GM21447 (cell line): ENCODE results near the gene FRMD4B.
"Not testable (repeated sequence)": the region's sequence is repeated elsewhere in the genome, so short reads cannot be mapped to it uniquely, and the experiment has no call there.

Source experiments
- ATAC-seq: cut with Tn5 transposase; IDR thresholded peaks from one replicate; pipeline ENCODE4 v1.9.1; 2021; ENCODE audit not compliant: unreplicated experiment

Gene FRMD4B

DNA sequence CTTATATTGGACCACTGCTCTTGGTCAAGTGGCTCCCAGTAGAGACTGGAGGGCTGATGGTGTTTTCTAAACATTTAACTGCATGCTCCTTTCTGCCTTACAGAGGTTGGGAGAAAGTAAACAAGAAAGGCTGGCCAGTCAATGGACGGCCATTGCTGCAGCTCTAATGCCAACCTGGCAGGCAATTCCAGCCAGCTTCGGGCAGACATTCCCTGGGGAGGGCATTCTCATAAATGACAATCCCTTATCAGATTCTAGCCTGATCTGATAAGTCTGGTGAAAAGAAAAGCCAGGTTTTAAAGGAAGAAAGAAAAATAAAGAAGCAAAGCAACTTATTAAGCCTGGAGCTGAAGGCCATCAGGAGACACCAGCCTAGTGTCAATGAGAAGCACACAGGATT is 60.7 kb downstream of the FRMD4B start:
- no peak for ATAC-seq

DNA sequence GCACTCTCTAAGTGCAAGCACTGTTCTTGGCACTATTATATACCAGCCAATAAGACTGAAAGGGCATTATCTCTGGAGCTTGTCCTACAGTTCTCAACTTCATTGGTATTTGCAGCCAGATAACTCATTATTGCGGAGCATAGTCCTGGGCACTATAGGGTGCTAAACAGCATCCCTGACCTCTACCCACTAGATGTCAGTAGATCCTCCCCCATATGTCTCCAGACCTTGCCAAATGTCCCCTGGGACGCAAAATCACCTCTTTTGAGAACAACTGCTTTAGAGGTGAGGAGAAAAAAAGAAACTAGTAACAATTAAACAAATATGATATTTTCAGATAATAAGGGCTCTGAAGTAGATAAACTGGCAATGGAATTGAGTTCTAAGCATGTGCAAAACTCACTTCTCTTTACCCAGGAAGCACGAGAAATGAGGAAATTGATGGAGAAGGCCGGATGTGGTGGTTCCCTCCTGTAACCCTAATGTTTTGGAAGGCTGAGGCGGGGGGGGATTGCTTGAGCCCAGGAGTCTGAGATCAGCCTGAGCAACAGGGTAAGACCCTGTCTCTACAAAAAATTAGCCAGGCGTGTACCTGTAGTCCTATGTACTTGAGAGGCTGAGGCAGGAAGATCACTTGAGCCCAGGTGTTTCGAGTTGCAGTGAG is 61.4 kb downstream of the FRMD4B start:
- ATAC-seq: peak; percentile 47

GRCh38 chr3:69323941-69324340 is 61.9 kb downstream of the FRMD4B start:
- ATAC-seq: no peak

GRCh38 chr3:69322512-69322911 is 63.4 kb downstream of the FRMD4B start:
- not testable (repeated sequence) for ATAC-seq

GRCh38 chr3:69322158-69322509 is 63.8 kb downstream of the FRMD4B start:
- no peak for ATAC-seq

DNA sequence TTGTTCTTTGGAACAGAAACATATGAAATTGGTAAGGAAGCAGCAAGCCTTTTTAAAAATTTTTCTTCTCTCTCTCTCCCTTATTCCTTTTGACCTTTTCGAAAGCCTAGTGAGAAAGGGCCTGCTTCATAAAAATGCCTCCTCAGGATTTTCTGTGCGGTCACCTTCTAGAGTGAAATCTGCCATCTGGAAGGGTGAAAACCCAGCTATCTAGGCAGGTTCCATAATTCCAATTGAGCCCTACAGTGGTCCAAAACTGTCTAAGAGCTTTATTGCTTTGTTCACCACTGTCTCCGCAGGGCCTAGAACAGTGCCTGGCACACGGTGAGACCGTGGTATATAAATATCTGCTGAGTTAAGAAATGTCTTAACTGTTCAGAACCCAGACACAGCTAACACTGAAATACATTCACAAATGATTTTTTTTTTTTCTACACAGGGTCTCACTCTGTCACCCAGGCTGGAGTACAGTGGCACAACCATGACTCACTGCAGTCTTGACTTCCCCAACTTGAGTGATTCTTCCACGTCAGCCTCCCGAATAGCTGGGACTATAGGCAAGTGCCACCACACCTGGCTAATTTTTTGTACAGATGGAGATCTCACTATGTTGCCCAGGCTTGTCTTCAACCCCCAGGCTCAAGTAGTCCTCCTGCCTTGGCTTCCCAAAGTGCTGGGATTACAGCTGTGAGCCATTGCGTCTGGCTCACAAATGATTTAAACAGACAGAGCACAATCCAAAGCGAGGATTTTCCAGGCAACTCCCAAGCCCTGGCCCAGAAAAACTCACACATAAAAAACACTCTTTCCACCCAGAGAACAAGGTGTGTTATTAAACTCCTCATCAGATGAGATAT is 64.4 kb downstream of the FRMD4B start:
- ATAC-seq: no peak

- ATAC-seq: peak; percentile 61
These were observed 65.0 kb downstream of the FRMD4B start for GRCh38 chr3:69320871-69321271.

GRCh38 chr3:69319652-69320051 is 66.2 kb downstream of the FRMD4B start:
- no peak for ATAC-seq

DNA sequence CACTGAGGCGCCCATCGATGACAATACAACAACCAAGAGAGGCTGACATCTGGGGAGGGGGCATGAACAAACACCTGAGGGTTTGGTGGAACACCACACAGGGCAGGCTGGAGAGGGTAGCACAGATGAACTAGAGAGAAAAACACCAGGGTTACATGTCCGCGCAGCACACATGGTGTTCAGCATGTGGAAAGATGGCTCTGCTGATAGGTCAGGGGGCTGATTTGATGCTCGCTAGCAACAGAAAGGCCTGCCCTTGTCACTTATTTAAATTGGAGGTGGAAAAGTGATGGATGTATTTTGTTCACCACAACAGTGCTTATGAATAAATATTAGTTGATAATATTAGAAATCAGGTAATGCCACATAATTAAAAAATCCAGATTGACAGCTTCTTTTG is 67.5 kb downstream of the FRMD4B start:
- no peak for ATAC-seq

- ATAC-seq: no peak
These were observed 72.6 kb downstream of the FRMD4B start for GRCh38 chr3:69313251-69313650.

DNA sequence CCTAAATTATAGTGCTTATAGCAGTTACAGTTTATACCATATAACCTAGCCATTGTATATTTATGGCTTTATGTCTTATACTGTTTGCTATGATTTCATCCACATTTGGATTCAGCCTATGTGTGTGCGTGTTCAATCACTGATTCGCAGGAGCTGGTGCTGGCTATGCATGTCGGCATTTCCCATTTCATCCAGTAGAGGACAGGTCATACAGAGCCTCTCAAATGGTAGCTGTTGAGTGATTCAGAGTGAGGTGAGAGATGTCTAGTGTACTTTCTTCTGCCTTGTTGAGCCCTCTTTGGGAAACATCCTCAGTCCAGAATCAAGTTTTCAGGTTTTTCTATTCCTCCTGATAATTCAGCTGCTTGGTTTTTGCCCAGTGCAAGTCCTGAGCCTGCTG is 76.1 kb downstream of the FRMD4B start:
- ATAC-seq: no peak

- ATAC-seq: peak; percentile 98
These were observed 79.4 kb downstream of the FRMD4B start for GRCh38 chr3:69306239-69307185.

DNA sequence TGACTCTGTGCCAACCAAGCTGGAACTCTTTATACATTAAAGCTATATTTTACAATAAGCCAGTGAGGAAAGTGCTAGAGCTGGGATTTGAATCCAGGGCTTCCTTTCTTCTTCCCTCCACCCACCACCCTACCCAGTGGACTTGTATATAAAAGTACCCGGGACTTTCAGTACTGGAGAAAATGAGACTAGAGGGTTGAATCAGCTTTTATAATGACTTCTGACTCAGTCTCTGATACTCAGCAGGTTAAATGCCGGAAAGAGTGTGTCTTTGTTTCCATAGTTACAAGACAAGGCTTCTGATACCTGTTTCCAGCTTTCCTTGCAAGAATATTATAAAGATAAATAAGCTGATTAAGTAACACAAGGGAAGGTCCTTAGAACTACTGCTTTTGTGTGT is 80.9 kb downstream of the FRMD4B start:
- ATAC-seq: no peak

GRCh38 chr3:69304396-69304795 is 81.5 kb downstream of the FRMD4B start:
- ATAC-seq: no peak

DNA sequence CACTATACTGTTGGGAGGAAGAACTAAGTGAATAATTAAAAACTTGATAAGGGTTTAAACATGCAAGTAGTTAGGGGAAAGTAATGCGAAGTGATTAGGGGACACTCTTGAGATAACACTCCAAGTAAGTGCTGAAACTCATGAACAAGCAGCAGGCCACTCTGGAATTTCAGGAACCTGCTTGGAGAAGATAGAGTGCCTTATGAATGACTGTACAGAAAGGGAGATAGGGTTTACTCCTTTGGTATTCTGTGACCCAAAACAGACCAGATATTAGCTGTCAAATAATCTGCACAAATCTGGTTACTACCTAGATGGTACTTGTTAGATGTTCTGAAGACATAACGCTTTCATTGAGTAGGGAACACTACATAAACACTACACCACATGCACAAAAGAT is 85.6 kb downstream of the FRMD4B start:
- ATAC-seq: no peak

DNA sequence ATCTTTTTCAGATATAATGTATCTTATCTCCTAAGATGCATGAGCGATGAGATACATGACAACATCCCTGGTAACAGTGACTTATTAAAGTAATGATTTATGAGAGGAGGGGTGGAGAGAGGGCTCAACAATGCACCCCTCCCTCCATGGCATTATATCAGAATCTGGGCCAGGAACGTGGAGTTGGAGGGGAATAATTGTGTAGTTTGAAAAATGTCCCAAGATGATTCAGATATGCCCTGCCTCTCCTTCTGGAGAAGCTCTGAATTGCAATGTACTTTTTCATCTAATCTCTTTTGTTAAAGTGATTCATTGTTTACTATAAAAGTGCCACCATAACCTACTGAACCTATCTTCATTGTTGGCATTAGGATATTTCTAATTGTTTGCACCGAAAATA is 86.5 kb downstream of the FRMD4B start:
- no peak for ATAC-seq

GRCh38 chr3:69297501-69297900 is 88.4 kb downstream of the FRMD4B start:
- ATAC-seq: no peak

- no peak for ATAC-seq
These were observed 88.9 kb downstream of the FRMD4B start for GRCh38 chr3:69296995-69297394.

GRCh38 chr3:69294014-69294766 is 91.7 kb downstream of the FRMD4B start:
- no peak for ATAC-seq

DNA sequence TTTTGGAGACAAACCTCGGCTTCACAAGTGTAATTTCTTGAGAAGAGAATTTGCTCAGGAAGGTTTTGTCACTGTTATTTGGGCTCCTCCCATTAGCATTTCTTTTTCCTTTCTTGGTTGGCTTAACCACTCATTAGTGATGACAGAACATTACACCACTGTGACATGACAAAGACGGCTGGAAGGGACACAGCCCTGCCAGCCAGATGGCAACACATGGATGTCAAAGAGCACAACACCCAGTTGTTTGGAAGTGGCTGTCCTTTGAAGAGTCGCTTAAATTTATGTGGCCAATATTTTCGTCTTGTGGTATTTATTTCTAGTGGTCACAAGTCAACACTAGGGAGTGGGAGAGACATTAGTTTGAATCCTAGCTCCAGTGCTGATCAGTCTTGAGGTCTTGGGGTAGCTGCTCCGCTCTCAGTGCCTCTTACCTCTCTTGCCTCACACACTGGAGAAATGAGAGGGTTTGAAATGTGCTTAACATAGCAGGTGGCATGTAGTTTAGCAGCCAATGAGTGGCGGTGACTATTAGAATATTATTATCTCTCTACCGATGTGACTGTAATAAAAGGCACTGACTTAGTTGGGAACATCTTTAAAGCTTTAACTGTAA is 92.8 kb downstream of the FRMD4B start:
- ATAC-seq: no peak
